Stomach (tissue), 9 donors: ENCODE measurements around the gene ASIC2. TPM values are rescaled to one million over a fixed set of nuclear protein-coding genes. Genes with fewer than 3 reads are reported as not detected.

Source experiments
- DNase-seq, 2 donors: peaks; one replicate each; pipeline versions ENCODE4 v3.0.0 to v3.0.0-alpha.2; 2013 to 2019
- H3K27ac ChIP-seq, 5 donors: fragments of 200-600 bp in 4 of 5; sonication (generic) in 4 of 5; one replicate each; pipeline ENCODE4 v1.5.1; 2013 to 2019; ENCODE audit warnings: mild to moderate bottlenecking in 1 of 5, moderate library complexity in 1 of 5
- H3K27me3 ChIP-seq, 3 donors: fragments of 200-600 bp; sonication (generic); one replicate each; pipeline ENCODE4 v1.5.1; 2017 to 2019; ENCODE audit warnings: mixed run types in 1 of 3
- H3K36me3 ChIP-seq, 4 donors: fragments of 200-600 bp; sonication (generic); 1 replicate in 3 of 4; 2 replicates in 1 of 4; pipeline ENCODE4 v1.5.1; 2016 to 2019
- H3K4me1 ChIP-seq, 4 donors: fragments of 200-600 bp; sonication (generic); one replicate each; pipeline ENCODE4 v1.5.1; 2016 to 2019
- H3K4me3 ChIP-seq, 4 donors: fragments of 200-600 bp; sonication (generic) in 3 of 4; one replicate each; pipeline ENCODE4 v1.5.1; 2016 to 2019; ENCODE audit warnings: mild to moderate bottlenecking in 1 of 4
- H3K9me3 ChIP-seq, 4 donors: fragments of 200-600 bp; sonication (generic); one replicate each; pipeline ENCODE4 v1.5.1; 2016 to 2019
- EP300 ChIP-seq: sonication (generic); formaldehyde crosslinking; IDR thresholded peaks from one replicate; pipeline ENCODE4 v1.6.1; 2017; ENCODE audit warnings: antibody characterized with exemption
- POLR2A ChIP-seq, 4 donors: fragments of 450-650 bp; IDR thresholded peaks; one replicate each; pipeline ENCODE4 v1.6.1; 2016; ENCODE audit warnings: antibody characterized with exemption in 4 of 4, control low read depth in 2 of 4, mild to moderate bottlenecking in 1 of 4, moderate library complexity in 1 of 4
- POLR2AphosphoS5 ChIP-seq, 3 donors: sonication (generic); formaldehyde crosslinking; IDR thresholded peaks; one replicate each; pipeline ENCODE4 v1.6.1; 2016; ENCODE audit warnings: antibody characterized with exemption in 3 of 3
- WGBS, 5 donors: extraction: QIAGEN DNeasy Blood & Tissue Kit in 3 of 5; methylation state at CpG; one replicate each; pipeline versions ENCODE4 v1.1.5 to v1.1.7; 2013 to 2018; 5-methylcytosine and 5-hydroxymethylcytosine counted together
- intact Hi-C: fragments of 100-400 bp; cut with DNase I; formaldehyde crosslinking; loops from one replicate; pipeline ENCODE4 v1.15.1; 2023; ENCODE audit warnings: low total_unique reads
- polyA plus RNA-seq, 3 donors: library from polyadenylated mRNA; stranded (reverse); fragments of 200-250 nt; gene quantifications; one replicate each; pipeline ENCODE4 v1.2.3, GENCODE V29; 2013
- total RNA-seq, 5 donors: library from RNA; depleted of rRNA; stranded (reverse); fragments of >200 nt; gene quantifications; one replicate each; pipeline versions ENCODE4 v1.1.0 to v1.2.3, GENCODE V29; 2014 to 2016
- TF ChIP-seq, protein P1 (sequence below), 7 experiments: fragments of 450-650 bp in 4 of 7; fragments of 200-600 bp in 3 of 7; sonication (generic) in 3 of 7; IDR thresholded peaks; one replicate each; pipeline ENCODE4 v1.5.1; 2016 to 2019; ENCODE audit warnings: antibody characterized with exemption in 7 of 7, control low read depth in 2 of 7, mild to moderate bottlenecking in 1 of 7
- donor health status: healthy with polysubstance abuse.
- donor health status: Bipolar disorder and iron deficiency.
- donor health status: healthy.

Gene ASIC2
- total and polyA plus RNA-seq, 8 donors: 0.13 to 0.18 TPM; not detected in 6

DNA sequence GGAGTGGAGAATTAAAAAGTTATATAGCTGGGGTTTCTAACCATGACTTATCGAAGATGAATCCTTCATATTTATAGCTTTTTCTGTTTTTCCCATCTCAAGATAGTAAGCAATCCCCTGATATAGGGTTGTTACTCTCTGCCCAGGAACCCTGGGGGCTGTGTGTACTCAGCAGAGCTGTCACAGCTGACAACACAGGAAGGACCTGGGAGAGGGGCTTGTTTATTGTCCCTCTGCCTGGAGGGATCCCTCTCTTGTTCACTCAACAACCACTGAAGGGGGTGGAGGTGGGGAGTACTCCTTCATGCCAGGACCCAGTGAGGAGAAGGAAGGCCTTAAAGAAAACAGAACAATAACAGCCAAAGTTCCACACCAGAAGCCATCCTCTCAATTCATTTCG lies 19.8 kb downstream of the ASIC2 start:
- Histone ChIP-seq H3K4me1 (no peaks in the 10 kb centered on the region), H3K4me3 (no peak overlapping the region), H3K36me3 (no peaks in the 10 kb centered on the region), H3K27ac (no peak overlapping the region), H3K27me3 (peaks cover 0 to 37% (median 0%) of the 10 kb centered on the region in 3 donors), H3K9me3 (no peaks in the 10 kb centered on the region)
- TF ChIP-seq POLR2A (IDR thresholded peaks at IDR 0.05): no peak
- TF ChIP-seq, protein P1, sequence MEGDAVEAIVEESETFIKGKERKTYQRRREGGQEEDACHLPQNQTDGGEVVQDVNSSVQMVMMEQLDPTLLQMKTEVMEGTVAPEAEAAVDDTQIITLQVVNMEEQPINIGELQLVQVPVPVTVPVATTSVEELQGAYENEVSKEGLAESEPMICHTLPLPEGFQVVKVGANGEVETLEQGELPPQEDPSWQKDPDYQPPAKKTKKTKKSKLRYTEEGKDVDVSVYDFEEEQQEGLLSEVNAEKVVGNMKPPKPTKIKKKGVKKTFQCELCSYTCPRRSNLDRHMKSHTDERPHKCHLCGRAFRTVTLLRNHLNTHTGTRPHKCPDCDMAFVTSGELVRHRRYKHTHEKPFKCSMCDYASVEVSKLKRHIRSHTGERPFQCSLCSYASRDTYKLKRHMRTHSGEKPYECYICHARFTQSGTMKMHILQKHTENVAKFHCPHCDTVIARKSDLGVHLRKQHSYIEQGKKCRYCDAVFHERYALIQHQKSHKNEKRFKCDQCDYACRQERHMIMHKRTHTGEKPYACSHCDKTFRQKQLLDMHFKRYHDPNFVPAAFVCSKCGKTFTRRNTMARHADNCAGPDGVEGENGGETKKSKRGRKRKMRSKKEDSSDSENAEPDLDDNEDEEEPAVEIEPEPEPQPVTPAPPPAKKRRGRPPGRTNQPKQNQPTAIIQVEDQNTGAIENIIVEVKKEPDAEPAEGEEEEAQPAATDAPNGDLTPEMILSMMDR (IDR thresholded peaks at IDR 0.05): no peak
- TF ChIP-seq POLR2AphosphoS5 (IDR thresholded peaks at IDR 0.05): no peak
- no peak for TF ChIP-seq EP300
- WGBS, 5 donors: 61 to 85% (median 74%) methylated on average over 2 of the region's 2 CpGs
- intact Hi-C loops: no loop called here
- DNase-seq: no peak

DNA sequence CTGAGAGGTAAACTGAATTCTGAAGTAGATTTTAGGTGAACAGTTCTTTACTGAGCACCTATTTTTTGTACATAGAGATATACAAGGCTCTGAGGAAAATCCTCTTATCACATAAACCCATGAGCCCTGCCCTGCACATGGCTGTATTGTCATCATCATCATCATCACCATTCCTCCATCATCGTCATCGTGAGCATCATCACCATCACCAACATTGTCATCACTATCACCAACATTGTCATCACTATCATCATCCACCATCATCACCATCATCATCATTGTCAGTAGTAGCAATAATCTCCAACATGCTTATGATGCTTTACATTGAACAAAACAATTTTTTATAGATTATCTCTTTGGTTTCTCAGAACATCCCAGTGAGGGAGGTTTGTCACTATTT lies 20.7 kb downstream of the ASIC2 start:
- TF ChIP-seq EP300 (no peak), POLR2AphosphoS5 (IDR thresholded peaks at IDR 0.05) (no peak), POLR2A (IDR thresholded peaks at IDR 0.05) (no peak)
- TF ChIP-seq, protein P1 (IDR thresholded peaks at IDR 0.05): no peak
- intact Hi-C loops: no loop called here
- Histone ChIP-seq H3K4me1 (no peaks in the 10 kb centered on the region), H3K27me3 (peaks cover 0 to 37% (median 0%) of the 10 kb centered on the region in 3 donors), H3K27ac (no peak overlapping the region), H3K36me3 (no peaks in the 10 kb centered on the region), H3K9me3 (no peaks in the 10 kb centered on the region), H3K4me3 (no peak overlapping the region)
- 87 to 93% (median 92%) methylated on average over 2 of the region's 2 CpGs for WGBS, 5 donors
- no peak for DNase-seq

DNA sequence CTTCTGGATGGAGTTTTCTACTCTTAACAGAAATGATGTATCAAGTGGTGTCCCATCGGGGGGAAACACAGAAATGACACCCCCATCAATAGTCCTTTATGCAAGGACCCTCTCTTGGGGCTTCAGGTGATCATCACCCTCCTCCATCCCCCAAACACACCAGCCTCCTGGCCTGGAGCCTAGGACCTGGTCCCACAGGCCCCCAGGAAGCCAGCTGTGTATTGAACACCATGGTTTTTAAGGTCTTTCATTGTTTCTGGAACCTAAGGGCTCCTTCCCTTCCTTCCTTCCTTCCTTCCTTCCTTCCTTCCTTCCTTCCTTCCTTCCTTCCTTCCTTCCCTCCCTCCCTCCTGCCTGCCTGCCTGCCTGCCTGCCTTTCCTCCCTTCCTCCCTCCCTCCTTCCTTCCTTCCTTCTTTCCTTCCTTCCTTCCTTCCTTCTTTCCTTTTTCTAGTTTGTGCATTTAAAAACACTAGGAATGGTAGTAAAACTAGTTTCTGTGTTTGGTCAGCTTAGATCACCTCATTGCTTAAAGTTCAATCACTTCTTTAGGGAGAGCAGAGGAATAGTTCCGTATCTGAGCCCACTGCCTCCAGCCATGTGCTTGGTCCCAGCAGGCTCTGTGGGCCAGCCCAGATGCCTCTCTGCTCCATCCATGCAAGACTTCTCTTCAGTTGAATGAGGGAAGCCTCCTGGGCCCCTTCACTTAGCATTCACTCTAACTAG lies 23.6 kb downstream of the ASIC2 start:
- 64 to 84% (median 80%) methylated on average over 2 of the region's 2 CpGs for WGBS, 5 donors
- Histone ChIP-seq H3K27ac (no peak overlapping the region), H3K4me1 (no peaks in the 10 kb centered on the region), H3K4me3 (no peak overlapping the region), H3K36me3 (no peaks in the 10 kb centered on the region), H3K9me3 (no peaks in the 10 kb centered on the region), H3K27me3 (peaks cover 0 to 47% (median 0%) of the 10 kb centered on the region in 3 donors)
- no peak for TF ChIP-seq EP300
- no peak for TF ChIP-seq POLR2A (IDR thresholded peaks at IDR 0.05)
- no peak for TF ChIP-seq POLR2AphosphoS5 (IDR thresholded peaks at IDR 0.05)
- no peak for DNase-seq
- intact Hi-C loops: no loop called here

DNA sequence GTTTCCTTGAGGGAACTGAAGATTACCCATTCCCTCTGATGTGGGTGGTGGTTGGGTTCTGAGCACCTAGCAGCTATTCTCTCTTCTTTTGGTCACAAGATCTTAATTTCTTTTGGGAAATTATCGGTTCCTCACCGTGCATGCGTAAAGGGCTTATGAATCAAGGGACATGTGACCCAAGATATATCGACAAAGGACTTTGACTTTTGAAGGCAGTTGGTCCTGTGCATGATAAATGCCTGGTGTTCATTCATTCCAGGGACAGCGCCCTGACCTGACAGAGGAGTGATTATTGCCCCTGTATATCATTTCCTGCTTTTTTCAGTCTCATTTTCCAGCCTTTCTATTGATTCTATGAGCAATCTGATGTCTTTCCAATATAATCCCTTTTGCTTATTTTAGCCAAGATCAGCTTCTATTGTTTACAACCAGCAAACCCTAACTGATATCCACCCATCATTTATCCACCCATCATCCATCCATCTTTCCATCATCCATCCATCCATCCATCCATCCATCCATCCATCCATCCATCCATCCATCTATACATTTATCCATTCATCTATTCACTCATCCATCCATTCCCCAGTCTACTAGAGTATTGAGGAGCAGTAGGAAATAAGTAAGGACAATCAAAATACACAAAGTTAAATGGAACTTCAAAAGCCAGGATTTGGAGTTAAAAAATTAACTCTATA lies 25.1 kb downstream of the ASIC2 start:
- Histone ChIP-seq H3K27me3 (peaks cover 0 to 52% (median 0%) of the 10 kb centered on the region in 3 donors), H3K4me1 (no peaks in the 10 kb centered on the region), H3K4me3 (no peak overlapping the region), H3K27ac (no peak overlapping the region), H3K36me3 (no peaks in the 10 kb centered on the region), H3K9me3 (no peaks in the 10 kb centered on the region)
- TF ChIP-seq, protein P1 (IDR thresholded peaks at IDR 0.05): no peak
- TF ChIP-seq EP300 (no peak), POLR2A (IDR thresholded peaks at IDR 0.05) (no peak), POLR2AphosphoS5 (IDR thresholded peaks at IDR 0.05) (no peak)
- WGBS, 5 donors: 81 to 94% (median 87%) methylated on average over 5 of the region's 5 CpGs
- intact Hi-C loops: no loop called here
- no peak for DNase-seq
